A549 (cell line): ENCODE data around the gene CDKN1A. TPM values are rescaled to one million over a fixed set of nuclear protein-coding genes. Genes with fewer than 3 reads are reported as not detected.

Experiments
- ATAC-seq, 2 experiments: fragments of 200-7000 bp in 1 of 2; fragments of >200 bp in 1 of 2; cut with Nextera tagmentation in 1 of 2; cut with Tn5 transposase in 1 of 2; 3 replicates each; pipeline versions ENCODE4 v1.8.0 to v1.9.1; 2018 to 2020; ENCODE audit warnings: mild to moderate bottlenecking in 1 of 2, moderate library complexity in 1 of 2
- CTCF ChIA-PET: fragments of 300-600 bp; sonication (Branson Sonifier 250); formaldehyde crosslinking; extraction: SDS; loops from one replicate; lab custom pipeline; 2021; ENCODE audit warnings: antibody characterized with exemption, inconsistent platforms; lab: Yijun Ruan, JAX
- POLR2A ChIA-PET: fragments of 350-600 bp; formaldehyde crosslinking; extraction: SDS; loops from one replicate; lab custom pipeline; 2021; ENCODE audit warnings: antibody characterized with exemption, inconsistent platforms; lab: Yijun Ruan, JAX
- DNase-seq, 2 experiments: peaks; one replicate each; pipeline versions ENCODE4 v3.0.0 to v3.0.0-alpha.2; 2011 to 2016; ENCODE audit warnings: low read depth in 1 of 2, low spot score in 1 of 2
- FAIRE-seq: peaks from 2 replicates; lab custom pipeline; 2011; peaks lifted over from hg19 to GRCh38; lab: Jason Lieb, UNC
- H3K27ac ChIP-seq, 2 experiments: fragments of >200 bp; sonication (Bioruptor Twin); formaldehyde crosslinking; 3 replicates each; pipeline ENCODE4 v1.5.1; 2016 to 2017
- H3K4me1 ChIP-seq: fragments of >200 bp; sonication (Bioruptor Twin); formaldehyde crosslinking; 3 replicates; pipeline ENCODE4 v1.6.1; 2016
- H3K4me2 ChIP-seq: fragments of >200 bp; sonication (Bioruptor Twin); formaldehyde crosslinking; 3 replicates; pipeline ENCODE4 v1.6.1; 2016
- H3K4me3 ChIP-seq: fragments of >200 bp; sonication (Bioruptor Twin); formaldehyde crosslinking; 3 replicates; pipeline ENCODE4 v1.5.1; 2016
- H3K9me3 ChIP-seq: fragments of >200 bp; sonication (Bioruptor Twin); formaldehyde crosslinking; 3 replicates; pipeline ENCODE4 v1.6.1; 2016
- CBX8 ChIP-seq: fragments of 200-600 bp; sonication (generic); IDR thresholded peaks from 2 replicates; pipeline ENCODE4 v1.6.1; 2016
- CEBPB ChIP-seq, 2 experiments: fragments of >200 bp in 1 of 2; sonication (Bioruptor Twin) in 1 of 2; formaldehyde crosslinking in 1 of 2; IDR thresholded peaks; 2 replicates each; pipeline ENCODE4 v1.6.1; 2012 to 2016
- CHD4 ChIP-seq: fragments of 200-600 bp; sonication (generic); IDR thresholded peaks from 2 replicates; pipeline ENCODE4 v1.6.1; 2016; ENCODE audit warnings: antibody characterized with exemption, mild to moderate bottlenecking, borderline replicate concordance
- CTCF ChIP-seq: fragments of >200 bp; sonication (Bioruptor Twin); formaldehyde crosslinking; IDR thresholded peaks from 3 replicates; pipeline ENCODE4 v1.5.1; 2016
- EHMT2 ChIP-seq: fragments of 200-600 bp; sonication (generic); IDR thresholded peaks from 2 replicates; pipeline ENCODE4 v1.6.1; 2016; ENCODE audit warnings: antibody characterized with exemption, low read depth, mild to moderate bottlenecking, moderate library complexity
- ELK1 ChIP-seq: fragments of 150-350 bp; IDR thresholded peaks from 2 replicates; pipeline ENCODE4 v1.6.1; 2014; ENCODE audit warnings: low read depth, mild to moderate bottlenecking, low read length
- FOSB ChIP-seq: fragments of 250-450 bp; sonication (Bioruptor Pico); IDR thresholded peaks from 2 replicates; pipeline ENCODE4 v1.5.0; 2020; ENCODE audit warnings: mild to moderate bottlenecking, moderate library complexity
- FOSL2 ChIP-seq, 2 experiments: fragments of 450-650 bp in 1 of 2; fragments of >200 bp in 1 of 2; sonication (Bioruptor Twin) in 1 of 2; formaldehyde crosslinking; IDR thresholded peaks; 2 replicates each; pipeline versions ENCODE4 v1.5.0 to v1.6.1; 2016 to 2020; ENCODE audit warnings: mild to moderate bottlenecking in 1 of 2, moderate library complexity in 1 of 2
- HDAC2 ChIP-seq: fragments of 200-600 bp; sonication (generic); IDR thresholded peaks from 2 replicates; pipeline ENCODE4 v1.6.1; 2016
- HES2 ChIP-seq: fragments of >200 bp; sonication (Bioruptor Twin); formaldehyde crosslinking; IDR thresholded peaks from 2 replicates; pipeline ENCODE4 v1.6.1; 2016
- HMGXB4 ChIP-seq: fragments of 250-450 bp; sonication (Bioruptor Pico); IDR thresholded peaks from 2 replicates; pipeline ENCODE4 v1.5.0; 2021; ENCODE audit warnings: mild to moderate bottlenecking, moderate library complexity, borderline replicate concordance
- HOXA7 ChIP-seq: fragments of 250-450 bp; sonication (Bioruptor Pico); IDR thresholded peaks from 2 replicates; pipeline ENCODE4 v1.5.0; 2020; ENCODE audit warnings: mild to moderate bottlenecking, moderate library complexity
- HOXB13 ChIP-seq: fragments of 250-450 bp; sonication (Bioruptor Pico); IDR thresholded peaks from 2 replicates; pipeline ENCODE4 v1.5.0; 2020; ENCODE audit warnings: low read depth, mild to moderate bottlenecking, moderate library complexity
- JUN ChIP-seq, 2 experiments: fragments of >200 bp; sonication (Bioruptor Twin); formaldehyde crosslinking; IDR thresholded peaks; 2 replicates in 1 of 2; 3 replicates in 1 of 2; pipeline ENCODE4 v1.6.1; 2016 to 2017
- JUNB ChIP-seq: fragments of >200 bp; sonication (Bioruptor Twin); formaldehyde crosslinking; IDR thresholded peaks from 2 replicates; pipeline ENCODE4 v1.6.1; 2016
- MAFK ChIP-seq: fragments of 450-650 bp; IDR thresholded peaks from 2 replicates; pipeline ENCODE4 v1.6.1; 2014; ENCODE audit not compliant: partially characterized antibody
- MAX ChIP-seq: IDR thresholded peaks from 2 replicates; pipeline ENCODE4 v1.6.1; 2012
- MAZ ChIP-seq: fragments of 150-350 bp; IDR thresholded peaks from 2 replicates; pipeline ENCODE4 v1.6.1; 2014; ENCODE audit warnings: antibody characterized with exemption, low read depth, low read length, borderline replicate concordance
- NR3C1 ChIP-seq: fragments of >200 bp; sonication (Bioruptor Twin); formaldehyde crosslinking; IDR thresholded peaks from 3 replicates; pipeline ENCODE4 v1.6.1; 2017
- POLR2AphosphoS2 ChIP-seq: conservative IDR thresholded peaks from 2 replicates; pipeline ENCODE4 v1.6.1; 2012; ENCODE audit warnings: low read length, improper control_type of control experiment, inconsistent platforms
- RAD21 ChIP-seq, 2 experiments: fragments of >200 bp in 1 of 2; sonication (Bioruptor Twin) in 1 of 2; formaldehyde crosslinking in 1 of 2; IDR thresholded peaks in 1 of 2; conservative IDR thresholded peaks in 1 of 2; 2 replicates in 1 of 2; 3 replicates in 1 of 2; pipeline ENCODE4 v1.6.1; 2012 to 2018; ENCODE audit warnings: inconsistent platforms in 1 of 2
- RARB ChIP-seq: fragments of 250-450 bp; sonication (Bioruptor Pico); IDR thresholded peaks from 2 replicates; pipeline ENCODE4 v1.8.0; 2021; ENCODE audit warnings: mild to moderate bottlenecking, moderate library complexity
- RFX5 ChIP-seq: fragments of 450-650 bp; IDR thresholded peaks from 2 replicates; pipeline ENCODE4 v1.7.1; 2014; ENCODE audit warnings: antibody characterized with exemption, mild to moderate bottlenecking, moderate library complexity
- SMC3 ChIP-seq: fragments of >200 bp; sonication (Bioruptor Twin); formaldehyde crosslinking; IDR thresholded peaks from 3 replicates; pipeline ENCODE4 v1.6.1; 2018; ENCODE audit warnings: inconsistent platforms
- SREBF2 ChIP-seq: fragments of 450-650 bp; IDR thresholded peaks from 2 replicates; pipeline ENCODE4 v1.6.1; 2014; ENCODE audit warnings: mild to moderate bottlenecking, moderate library complexity
- TFCP2L1 ChIP-seq: fragments of 250-450 bp; sonication (Bioruptor Pico); IDR thresholded peaks from 2 replicates; pipeline ENCODE4 v1.5.0; 2021; ENCODE audit warnings: mild to moderate bottlenecking
- TP53 ChIP-seq: fragments of 250-450 bp; sonication (Bioruptor Pico); IDR thresholded peaks from 2 replicates; pipeline ENCODE4 v1.5.0; 2021; ENCODE audit warnings: mild to moderate bottlenecking, moderate library complexity
- ZFP36 ChIP-seq: fragments of 450-650 bp; IDR thresholded peaks from 2 replicates; pipeline ENCODE4 v1.6.1; 2014; ENCODE audit warnings: borderline replicate concordance; ENCODE audit not compliant: partially characterized antibody
- ZNF302 ChIP-seq: fragments of 250-450 bp; sonication (Bioruptor Pico); IDR thresholded peaks from 2 replicates; pipeline ENCODE4 v1.9.0; 2021; ENCODE audit warnings: inconsistent platforms, mild to moderate bottlenecking, moderate library complexity
- WGBS: methylation state at CpG from one replicate; pipeline ENCODE4 v1.1.6; 2017; ENCODE audit errors: missing lambda C conversion rate; 5-methylcytosine and 5-hydroxymethylcytosine counted together
- polyA plus RNA-seq, 4 experiments: library from polyadenylated mRNA; depleted of rRNA in 3 of 4; stranded (reverse); fragments of >200 nt; fragmentation: RNase III in 1 of 4; extraction: RNeasy Plus Mini Kit Qiagen cat#74134 plus additional on column Dnase treatment in 1 of 4; gene quantifications; 2 replicates in 3 of 4; 3 replicates in 1 of 4; pipeline ENCODE4 v1.2.3, GENCODE V29; 2011 to 2017

The CDKN1A gene
- polyA plus RNA-seq, 2 of the 4 experiments (the other 2 are of a cell fraction), result 130 to 183 TPM

- 90% methylated on average over 2 of the region's 2 CpGs for WGBS
- TF ChIP-seq HMGXB4 (CRISPR knock-in tag) (no peak), SREBF2 (no peak), ZFP36 (no peak), TP53 (CRISPR knock-in tag) (no peak), HDAC2 (no peak)
- TF ChIP-seq, all 56 proteins: peak for 0
- Histone ChIP-seq H3K9me3 (no peaks in the 10 kb centered on the region), H3K27ac (peak overlapping the region; percentile 91 to 93), H3K4me3 (no peak overlapping the region), H3K4me1 (peaks cover 38% of the 10 kb centered on the region), H3K4me2 (peak overlapping the region; percentile 56)
- ChIA-PET POLR2A (interaction anchor here (1.8 kb wide), 1 partner anchor 12 kb away, joined by 27 read pairs; the partner anchor contains the start of gene CDKN1A), CTCF (interaction anchor here (0.7 to 2.4 kb wide), 9 partner anchors 9 to 93 kb away, joined by 3 to 7 read pairs (median 4); no protein-coding TSS in a partner anchor)
- no peak for DNase-seq
- no peak for ATAC-seq
- FAIRE-seq, result no peak
Measured at GRCh38 chr6:36666287-36666686, 12.2 kb upstream of the CDKN1A start.

GRCh38 chr6:36666826-36667591, 11.5 kb upstream of the CDKN1A start:
- 16% methylated on average over 9 of the region's 9 CpGs for whole genome bisulfite sequencing
- peaks cover 38% of the 10 kb centered on the region for H3K4me1 ChIP-seq
- no peaks in the 10 kb centered on the region for H3K9me3 ChIP-seq
- H3K4me2 ChIP-seq, result peak overlapping the region; percentile 56
- peak in 1 of 2 experiments; percentile 69 for DNase-seq
- no peak overlapping the region for H3K4me3 ChIP-seq
- no peak for FAIRE-seq
- ChIA-PET POLR2A (interaction anchor here (0.7 to 1.8 kb wide), 6 partner anchors 9 to 23 kb away, joined by 3 to 27 read pairs (median 3); partner anchors contain the start of gene CDKN1A), CTCF (interaction anchor here (0.5 to 2.4 kb wide), 12 partner anchors 9 to 605 kb away, joined by 3 to 7 read pairs (median 3); no protein-coding TSS in a partner anchor)
- H3K27ac ChIP-seq, result peak overlapping the region; percentile 91 to 93
- peak; percentile 82 to 86 for ATAC-seq
- no peak for TF ChIP-seq POLR2AphosphoS2
- no peak for TF ChIP-seq CTCF
- peak in 1 of 2 experiments; percentile 22; a peak in 2 of 5 replicates for TF ChIP-seq RAD21 (conservative IDR thresholded peaks at IDR 0.05 in 1 of 2, IDR thresholded peaks at IDR 0.05 in 1 of 2)
- no peak for TF ChIP-seq FOSL2 (IDR thresholded peaks at IDR 0.05)
- 0 out of 2 replicates have a peak, but pooled peaks have one; percentile 21 for TF ChIP-seq FOSL2 (CRISPR knock-in tag; IDR thresholded peaks at IDR 0.05)
- TF ChIP-seq HOXB13 (CRISPR knock-in tag), result no peak
- no peak for TF ChIP-seq TFCP2L1 (CRISPR knock-in tag)
- no peak for TF ChIP-seq JUNB
- peak; percentile 9; the same call in 1 of the 3 replicates for TF ChIP-seq SMC3
- TF ChIP-seq ZNF302 (CRISPR knock-in tag), result no peak
- TF ChIP-seq HDAC2, result no peak
- no peak for TF ChIP-seq EHMT2
- peak; percentile 93 for TF ChIP-seq TP53 (CRISPR knock-in tag)
- peak; percentile 3 for TF ChIP-seq MAFK
- TF ChIP-seq NR3C1, result no peak
- no peak for TF ChIP-seq HOXA7 (CRISPR knock-in tag)
- TF ChIP-seq HMGXB4 (CRISPR knock-in tag), result no peak
- TF ChIP-seq ELK1, result no peak
- TF ChIP-seq JUN (IDR thresholded peaks at IDR 0.05), result peak; percentile 43 to 60; a peak in 2 of 5 replicates
- no peak for TF ChIP-seq FOSB (CRISPR knock-in tag)
- no peak for TF ChIP-seq SREBF2
- TF ChIP-seq RFX5, result no peak
- TF ChIP-seq CBX8, result no peak
- TF ChIP-seq RARB (CRISPR knock-in tag), result no peak
- no peak for TF ChIP-seq HES2
- TF ChIP-seq CEBPB (IDR thresholded peaks at IDR 0.05), result peak; percentile 74 to 93
- TF ChIP-seq MAX, result peak; percentile 62
- no peak for TF ChIP-seq CHD4
- no peak for TF ChIP-seq MAZ
